NCI-H446 treated with DMSO at 0.1 percent for 48 hours (cell line): ENCODE data around the gene STK17A.
"Not testable (repeated sequence)": the region's sequence is repeated elsewhere in the genome, so short reads cannot be mapped to it uniquely, and the experiment has no call there.

ENCODE experiments used
- DNase-seq: peaks from one replicate; lab custom pipeline; 2025; lab: John Stamatoyannopoulos, UW

Gene STK17A

GRCh38 chr7:43658718-43659548, 76.0 kb downstream of the STK17A start:
- DNase-seq = no peak

GRCh38 chr7:43659549-43659896, 76.6 kb downstream of the STK17A start:
- no peak for DNase-seq

- DNase-seq = no peak
Observed at GRCh38 chr7:43660141-43660540, 77.2 kb downstream of the STK17A start.

- DNase-seq = no peak
Observed at GRCh38 chr7:43664681-43665080, 81.8 kb downstream of the STK17A start.

- DNase-seq = no peak
Observed at GRCh38 chr7:43666938-43667337, 84.0 kb downstream of the STK17A start.

GRCh38 chr7:43668035-43668434, 85.1 kb downstream of the STK17A start:
- no peak for DNase-seq

- DNase-seq = no peak
Observed at GRCh38 chr7:43669286-43670081, 86.6 kb downstream of the STK17A start.

GRCh38 chr7:43671521-43671920, 88.6 kb downstream of the STK17A start:
- no peak for DNase-seq

GRCh38 chr7:43673243-43673976, 90.5 kb downstream of the STK17A start:
- not testable (repeated sequence) for DNase-seq

GRCh38 chr7:43674559-43675436, 91.9 kb downstream of the STK17A start:
- no peak for DNase-seq
